GM06990 (cell line): Measurements from ENCODE around the gene ITPRIPL2.
A peak's percentile ranks its signal among the peaks of the same experiment; 100 is the strongest.

Source experiments
- DNase-seq: peaks from one replicate; pipeline ENCODE4 v3.0.0-alpha.2; 2011; ENCODE audit not compliant: insufficient read length; ENCODE audit errors: extremely low read depth
- H3K27me3 ChIP-seq: replicated peaks from 2 replicates; pipeline ENCODE4 v1.6.0; 2011; ENCODE audit warnings: low read length; ENCODE audit not compliant: control insufficient read depth, insufficient read depth
- H3K36me3 ChIP-seq: 2 replicates; pipeline ENCODE4 v1.5.1; 2011; ENCODE audit warnings: low read length; ENCODE audit not compliant: control insufficient read depth, insufficient read depth
- H3K4me3 ChIP-seq: replicated peaks from 2 replicates; pipeline ENCODE4 v1.5.1; 2011; ENCODE audit warnings: low read depth, mild to moderate bottlenecking, control low read depth, low read length
- TF ChIP-seq, protein P1 (sequence below): IDR thresholded peaks from 2 replicates; pipeline ENCODE4 v1.5.1; 2011; ENCODE audit warnings: low read length, control low read depth, mild to moderate bottlenecking, inconsistent platforms; ENCODE audit not compliant: insufficient read depth, poor library complexity, severe bottlenecking

ITPRIPL2 gene

DNA sequence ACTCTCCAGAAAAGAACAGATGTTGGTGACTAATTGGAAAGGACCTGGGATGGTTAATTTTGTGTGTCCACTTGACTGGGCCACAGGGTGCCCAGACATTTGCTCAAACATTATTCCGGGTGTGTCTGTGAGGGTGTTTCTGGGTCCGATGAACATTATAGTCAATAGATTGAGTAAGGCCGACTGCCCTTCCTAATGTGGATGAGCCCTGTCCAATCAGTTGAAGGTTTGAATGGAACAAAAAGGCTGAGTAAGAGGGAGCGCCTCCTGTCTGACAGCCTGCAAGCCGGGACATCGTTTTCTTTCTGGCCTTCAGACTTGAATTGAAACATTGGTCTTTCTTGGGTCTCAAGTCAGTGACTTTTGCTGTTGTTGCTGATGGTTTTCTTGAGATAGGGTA lies 22.8 kb upstream of the ITPRIPL2 start:
- TF ChIP-seq, protein P1, sequence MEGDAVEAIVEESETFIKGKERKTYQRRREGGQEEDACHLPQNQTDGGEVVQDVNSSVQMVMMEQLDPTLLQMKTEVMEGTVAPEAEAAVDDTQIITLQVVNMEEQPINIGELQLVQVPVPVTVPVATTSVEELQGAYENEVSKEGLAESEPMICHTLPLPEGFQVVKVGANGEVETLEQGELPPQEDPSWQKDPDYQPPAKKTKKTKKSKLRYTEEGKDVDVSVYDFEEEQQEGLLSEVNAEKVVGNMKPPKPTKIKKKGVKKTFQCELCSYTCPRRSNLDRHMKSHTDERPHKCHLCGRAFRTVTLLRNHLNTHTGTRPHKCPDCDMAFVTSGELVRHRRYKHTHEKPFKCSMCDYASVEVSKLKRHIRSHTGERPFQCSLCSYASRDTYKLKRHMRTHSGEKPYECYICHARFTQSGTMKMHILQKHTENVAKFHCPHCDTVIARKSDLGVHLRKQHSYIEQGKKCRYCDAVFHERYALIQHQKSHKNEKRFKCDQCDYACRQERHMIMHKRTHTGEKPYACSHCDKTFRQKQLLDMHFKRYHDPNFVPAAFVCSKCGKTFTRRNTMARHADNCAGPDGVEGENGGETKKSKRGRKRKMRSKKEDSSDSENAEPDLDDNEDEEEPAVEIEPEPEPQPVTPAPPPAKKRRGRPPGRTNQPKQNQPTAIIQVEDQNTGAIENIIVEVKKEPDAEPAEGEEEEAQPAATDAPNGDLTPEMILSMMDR = no peak
- Histone ChIP-seq H3K27me3 (no peaks in the 10 kb centered on the region), H3K4me3 (no peak overlapping the region), H3K36me3 (no peaks in the 10 kb centered on the region)
- DNase-seq = no peak

DNA sequence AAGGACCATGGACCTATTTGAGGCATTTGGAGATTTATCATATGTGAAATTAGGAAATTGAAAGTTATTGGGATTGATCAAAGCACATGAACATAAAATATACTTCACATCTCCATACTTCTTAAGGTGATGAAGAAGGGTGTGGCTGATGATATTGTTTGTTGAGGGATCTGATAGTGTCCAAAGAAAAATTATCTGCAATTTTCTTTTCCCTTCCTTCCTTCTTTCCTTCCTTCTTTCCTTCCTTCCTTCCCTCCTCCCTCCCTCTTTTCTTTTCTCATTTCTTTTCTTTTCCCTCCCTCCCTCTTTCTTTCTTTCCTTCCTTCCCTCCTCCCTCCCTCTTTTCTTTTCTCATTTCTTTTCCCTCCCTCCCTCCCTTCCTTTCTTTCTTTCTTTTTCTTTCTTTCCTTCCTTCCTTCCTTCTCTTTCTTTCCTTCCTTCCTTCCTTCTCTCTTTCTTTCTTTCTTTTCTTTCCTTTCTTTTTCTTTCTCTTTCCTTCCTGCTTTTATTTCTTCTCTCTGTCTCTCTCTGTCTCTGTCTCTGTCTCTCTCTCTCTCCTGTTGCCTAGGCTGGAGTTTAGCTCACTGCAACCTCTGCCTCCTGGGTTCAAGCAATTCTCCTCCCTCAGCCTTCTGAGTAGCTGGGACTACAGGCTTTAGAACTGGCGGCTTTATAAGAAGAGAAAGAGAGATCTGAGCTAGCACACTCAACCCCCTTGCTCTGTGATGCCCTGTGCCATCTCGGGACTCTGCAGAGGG lies 20.9 kb upstream of the ITPRIPL2 start:
- Histone ChIP-seq H3K4me3 (no peak overlapping the region), H3K27me3 (no peaks in the 10 kb centered on the region), H3K36me3 (no peaks in the 10 kb centered on the region)
- TF ChIP-seq, protein P1 = no peak
- no peak for DNase-seq

DNA sequence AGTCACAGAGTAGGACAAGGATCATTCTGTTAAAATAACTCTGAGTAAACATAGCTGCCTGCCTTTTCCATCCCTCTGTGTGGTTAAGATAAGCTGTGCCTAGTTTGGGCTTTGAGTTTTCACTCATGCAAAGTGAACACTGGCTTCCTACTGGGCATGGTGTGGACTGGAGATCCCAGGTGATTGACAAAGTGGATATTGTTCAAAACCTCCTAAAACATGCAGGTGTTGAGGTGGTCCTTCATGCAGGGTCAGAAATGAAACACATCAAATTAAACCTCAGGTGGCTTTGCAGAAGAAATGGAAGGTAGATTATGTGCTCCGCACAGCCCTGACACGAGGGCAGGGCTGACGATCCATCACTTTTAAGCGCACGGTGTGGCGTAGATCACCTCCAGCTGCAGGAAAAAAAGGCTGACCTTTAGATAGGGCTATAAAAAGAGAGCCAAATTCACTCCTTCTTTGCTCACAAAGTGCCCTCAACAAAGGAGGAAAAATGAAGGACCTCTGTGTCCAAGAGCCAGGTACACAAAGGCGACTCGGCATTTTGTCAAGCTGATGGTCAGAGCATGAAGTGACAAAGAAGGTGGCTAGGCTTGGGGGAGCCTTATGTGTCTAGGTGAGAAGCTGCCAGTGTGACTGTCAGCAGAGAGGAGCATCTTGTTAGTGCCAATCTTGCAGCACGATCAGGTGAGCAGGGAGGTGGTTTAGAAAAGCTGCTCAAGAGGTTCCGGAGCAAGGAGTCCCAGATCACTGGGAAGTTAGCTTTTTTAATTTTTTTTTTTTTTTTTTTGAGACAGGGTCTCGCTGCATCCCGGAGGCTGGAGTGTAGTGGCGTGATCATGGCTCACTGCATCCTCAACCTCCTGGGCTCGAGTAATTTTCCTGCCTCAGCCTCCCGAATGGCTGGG lies 19.9 kb upstream of the ITPRIPL2 start:
- Histone ChIP-seq H3K27me3 (no peaks in the 10 kb centered on the region), H3K36me3 (no peaks in the 10 kb centered on the region), H3K4me3 (no peak overlapping the region)
- no peak for DNase-seq
- TF ChIP-seq, protein P1 = no peak

DNA sequence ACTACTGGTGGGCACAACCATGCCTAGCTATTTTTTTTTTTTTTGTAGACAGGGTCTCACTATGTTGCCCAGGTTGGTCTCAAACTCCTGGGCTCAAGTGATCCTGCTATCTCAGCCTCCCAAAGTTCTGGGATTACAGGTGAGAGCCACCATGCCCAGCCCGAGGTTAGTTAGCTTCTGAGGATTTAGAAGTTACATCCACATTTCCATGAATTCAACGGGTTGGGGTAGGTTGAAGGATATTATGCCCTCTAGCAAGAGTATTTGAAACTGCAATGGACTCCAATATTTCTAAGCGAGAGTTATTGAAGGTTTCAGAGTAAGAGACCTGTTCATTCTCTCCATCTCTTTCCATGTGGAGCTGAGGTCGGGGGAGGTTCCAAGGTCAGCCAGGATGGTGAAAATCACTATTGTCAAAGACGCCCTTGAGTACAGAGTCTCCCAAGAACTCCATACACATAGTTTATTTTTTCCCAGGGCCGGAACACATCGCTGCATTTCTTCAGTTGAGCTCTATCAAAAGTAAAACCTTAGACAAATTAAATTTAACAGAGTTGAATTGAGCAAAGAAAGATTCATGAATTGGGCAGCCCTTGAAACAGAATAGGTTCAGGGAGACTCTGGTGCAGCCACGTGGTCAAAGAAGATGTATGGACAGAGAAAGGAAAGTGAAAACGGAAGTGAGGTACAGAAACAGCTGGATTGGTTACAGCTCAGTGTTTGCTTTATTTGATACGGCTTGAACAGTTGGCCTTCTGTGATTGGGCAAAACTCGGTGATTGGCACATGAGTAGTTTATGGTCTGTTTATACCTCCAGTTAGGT lies 19.0 kb upstream of the ITPRIPL2 start:
- no peak for DNase-seq
- no peaks in the 10 kb centered on the region for H3K27me3 ChIP-seq
- no peaks in the 10 kb centered on the region for H3K36me3 ChIP-seq
- TF ChIP-seq, protein P1 = no peak
- no peak overlapping the region for H3K4me3 ChIP-seq

DNA sequence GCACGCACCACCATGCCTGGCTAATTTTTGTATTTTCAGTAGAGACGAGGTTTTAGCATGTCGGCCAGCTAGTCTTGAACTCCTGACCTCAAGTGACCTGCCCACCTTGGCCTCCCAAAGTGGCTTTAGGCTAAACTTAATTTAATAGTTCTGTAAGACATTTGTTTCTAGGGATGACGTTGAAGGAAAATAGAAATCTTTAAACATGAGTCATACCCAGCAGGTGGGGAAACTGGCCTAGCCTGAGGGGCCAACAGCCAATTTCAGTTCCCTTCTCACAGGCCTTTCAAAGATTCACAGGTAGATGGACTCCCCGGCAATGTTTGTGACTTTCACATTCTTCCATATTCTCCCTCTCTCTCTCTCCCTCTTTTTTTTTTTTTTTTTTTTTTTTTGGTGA lies 18.1 kb upstream of the ITPRIPL2 start:
- Histone ChIP-seq H3K36me3 (no peaks in the 10 kb centered on the region), H3K27me3 (no peaks in the 10 kb centered on the region), H3K4me3 (no peak overlapping the region)
- TF ChIP-seq, protein P1 = no peak
- DNase-seq = peak; percentile 55
